Astrocyte of the spinal cord (primary cell): ENCODE results near the gene IFNL4.
"Not testable (repeated sequence)": the region's sequence is repeated elsewhere in the genome, so short reads cannot be mapped to it uniquely, and the experiment has no call there.

Source experiments
- DNase-seq: peaks from one replicate; pipeline ENCODE4 v3.0.0; 2011; ENCODE audit warnings: low read depth, low spot score
- H3K4me3 ChIP-seq: 2 replicates; pipeline ENCODE4 v1.5.1; 2011; ENCODE audit warnings: low read depth, mild to moderate bottlenecking, low read length, moderate library complexity
- CTCF ChIP-seq: IDR thresholded peaks from 2 replicates; pipeline ENCODE4 v1.5.1; 2012; ENCODE audit warnings: low read depth, mild to moderate bottlenecking, low read length, inconsistent platforms
- in situ Hi-C: cut with HindIII; loops from 2 replicates; pipeline ENCODE4 v1.10.0; 2017; ENCODE audit warnings: low sequenced_read_pairs

The IFNL4 gene

GRCh38 chr19:39218230-39219007 is 30.2 kb downstream of the IFNL4 start:
- in situ Hi-C loops, result no loop called here
- no peak overlapping the region for H3K4me3 ChIP-seq

GRCh38 chr19:39217094-39217493 is 31.6 kb downstream of the IFNL4 start:
- in situ Hi-C loops, result no loop called here
- DNase-seq, result no peak
- no peak for TF ChIP-seq CTCF
- H3K4me3 ChIP-seq, result no peak overlapping the region

More at GRCh38 chr19:39218230-39219007, 30.2 kb downstream of the IFNL4 start:
- DNase-seq, result no peak
- TF ChIP-seq CTCF, result no peak

DNA sequence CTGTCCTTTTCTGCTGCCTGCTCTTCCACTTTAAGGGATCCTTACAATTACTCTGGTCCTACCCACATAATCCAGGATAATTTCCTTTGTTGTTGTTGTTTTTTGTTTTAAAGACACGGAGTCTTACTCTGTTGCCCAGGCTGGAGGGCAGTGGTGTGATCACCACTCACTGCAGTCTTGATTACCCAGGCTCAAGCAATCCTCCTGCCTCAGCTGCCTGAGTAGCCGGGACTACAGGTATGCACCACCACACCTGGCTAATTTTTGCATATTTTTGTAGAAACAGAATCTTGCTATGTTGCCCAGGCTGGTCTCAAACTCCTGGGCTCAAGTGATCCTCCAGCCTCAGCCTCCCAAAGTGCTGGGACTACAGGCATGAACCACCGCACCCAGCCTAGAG is 33.3 kb downstream of the IFNL4 start:
- DNase-seq, H3K4me3 ChIP-seq, in situ Hi-C loops: not testable (repeated sequence)

GRCh38 chr19:39212375-39212742 is 36.3 kb downstream of the IFNL4 start:
- no peak for DNase-seq
- H3K4me3 ChIP-seq, result no peak overlapping the region
- in situ Hi-C loops, result no loop called here
- peak; percentile 42 for TF ChIP-seq CTCF

DNA sequence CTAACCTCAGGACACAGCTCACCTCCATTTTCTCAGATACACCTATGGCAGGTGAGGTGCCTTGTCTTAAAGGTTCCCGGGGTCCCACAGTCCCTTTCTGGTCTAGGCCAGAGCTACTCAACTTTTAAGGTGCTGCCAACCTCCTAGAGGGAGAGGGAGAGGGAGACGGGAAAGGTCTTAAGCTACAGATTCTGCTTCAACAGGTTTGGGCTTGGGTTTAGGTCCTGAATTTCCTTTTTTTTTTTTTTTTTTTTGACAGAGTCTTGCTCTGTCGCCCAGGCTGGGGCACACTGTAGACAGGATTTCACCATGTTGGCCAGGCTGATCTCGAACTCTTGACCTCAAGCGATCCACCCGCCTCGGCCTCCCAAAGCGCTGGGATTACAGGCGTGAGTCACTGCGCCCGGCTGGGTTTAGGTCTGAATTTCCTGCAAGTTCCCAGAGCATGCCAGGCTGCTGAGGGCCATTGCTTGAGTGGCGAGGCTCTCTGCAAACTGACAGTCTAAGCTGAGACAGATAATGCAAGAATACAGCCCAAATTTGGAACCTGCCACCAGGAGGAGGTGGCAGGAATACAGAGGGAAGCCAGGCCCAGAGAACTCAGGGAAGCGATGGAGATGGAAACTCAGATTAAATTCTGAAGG is 36.8 kb downstream of the IFNL4 start:
- no peak overlapping the region for H3K4me3 ChIP-seq
- DNase-seq, result no peak
- in situ Hi-C loops, result no loop called here
- no peak for TF ChIP-seq CTCF

DNA sequence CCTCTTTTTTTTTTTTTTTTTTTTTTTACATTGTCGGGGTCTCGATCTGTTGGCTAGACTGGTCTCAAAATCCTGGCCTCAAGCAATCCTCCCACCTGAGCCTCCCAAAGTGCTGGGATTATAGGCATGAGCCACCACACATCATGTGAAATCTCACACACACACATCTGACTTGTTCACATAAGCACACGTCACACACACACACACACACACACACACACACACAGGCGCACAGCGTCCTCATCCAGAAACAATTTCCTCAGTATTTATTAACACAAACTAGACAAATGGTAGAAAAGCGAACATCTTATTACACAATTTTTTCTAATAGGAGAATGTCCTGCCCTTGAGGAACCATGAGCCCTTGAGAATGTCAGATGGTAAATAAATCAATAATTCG is 39.5 kb downstream of the IFNL4 start:
- H3K4me3 ChIP-seq, result no peak overlapping the region
- DNase-seq, result no peak
- TF ChIP-seq CTCF, result no peak
- in situ Hi-C loops, result no loop called here

DNA sequence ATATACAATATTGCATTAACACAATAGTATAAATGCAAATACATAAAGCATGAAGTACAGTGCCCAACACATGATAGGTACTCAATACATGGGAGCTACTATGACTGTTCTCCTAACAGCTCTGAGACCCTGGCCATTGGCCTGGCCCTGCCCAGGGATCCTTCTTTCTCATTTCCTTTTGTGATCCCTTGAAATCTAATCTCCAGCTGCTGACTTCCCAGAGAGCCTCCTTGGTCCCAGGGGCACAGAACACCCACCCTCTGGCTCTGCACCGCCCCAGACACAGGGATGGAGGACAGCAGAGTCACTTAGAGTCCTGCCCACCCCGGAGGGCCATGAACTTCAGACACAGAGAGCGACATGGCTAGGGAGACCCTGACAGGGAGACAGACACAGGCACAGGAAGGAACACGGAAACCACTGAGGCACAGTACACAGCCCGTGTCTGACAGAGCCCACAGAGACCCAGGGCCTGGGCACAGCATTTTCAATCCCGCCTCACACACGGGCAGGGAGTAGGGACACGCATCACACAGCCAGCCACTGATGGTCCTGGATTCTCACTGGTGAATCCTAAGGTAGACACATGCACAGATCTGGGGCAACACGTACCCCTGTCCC is 40.4 kb downstream of the IFNL4 start:
- H3K4me3 ChIP-seq, result no peak overlapping the region
- TF ChIP-seq CTCF, result no peak
- in situ Hi-C loops, result no loop called here
- no peak for DNase-seq
